ENCODE results near the gene GNB5. TPM values are rescaled to one million over a fixed set of nuclear protein-coding genes. Genes with fewer than 3 reads are reported as not detected.
"Not testable (repeated sequence)": the region's sequence is repeated elsewhere in the genome, so short reads cannot be mapped to it uniquely, and the experiment has no call there.

The GNB5 gene
- total RNA-seq, 4 donors from 2014 or later, result 0.60 to 12.7 (median 7.8) TPM

DNA sequence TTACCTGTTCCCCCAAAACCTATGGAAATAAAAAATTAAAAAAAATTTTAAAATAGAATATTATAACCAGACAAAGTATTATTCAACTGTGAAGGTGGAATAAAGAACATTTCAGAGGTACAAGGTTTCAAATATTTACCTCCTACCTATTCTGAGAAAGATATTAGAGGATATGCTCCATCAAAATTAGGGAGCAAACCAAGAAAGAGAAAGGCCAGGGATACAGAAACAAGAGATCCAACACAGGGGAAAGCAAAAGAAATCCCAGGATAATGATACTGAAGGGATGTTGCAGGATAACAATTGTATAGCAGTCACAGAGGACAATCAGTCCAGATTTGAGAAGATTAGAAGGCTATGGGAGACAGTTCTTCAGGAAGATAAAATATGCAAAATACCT is 101.0 kb downstream of the GNB5 start:
- intact Hi-C loops (cut with DNase I; ENCODE audit: low total_unique reads), result no loop called here
- Histone ChIP-seq H3K9me3 (peaks cover 16 to 20% of the 10 kb centered on the region in 2 donors), H3K27me3 (no peaks in the 10 kb centered on the region), H3K36me3 (no peaks in the 10 kb centered on the region), H3K4me1 (peaks cover 0 to 27% (median 18%) of the 10 kb centered on the region in 4 donors), H3K4me3 (no peak overlapping the region), H3K27ac (no peak overlapping the region)
- TF ChIP-seq CTCF (IDR thresholded peaks at IDR 0.05) (no peak), POLR2A (IDR thresholded peaks at IDR 0.05) (no peak), EP300 (IDR thresholded peaks at IDR 0.05; ENCODE audit: low read depth) (no peak), POLR2AphosphoS5 (IDR thresholded peaks at IDR 0.05) (no peak)
- DNase-seq, result no peak
- in situ Hi-C loops (cut with MboI; ENCODE audit: low pct_ligation_motif_present in 1 of 4, low pct_unique_long_range_greater_than_20kb in 1 of 4, low sequenced_read_pairs in 3 of 4), result no loop called here

GRCh38 chr15:52086011-52086786 is 105.0 kb downstream of the GNB5 start:
- 82 to 100% methylated on average over 2 to 5 of the region's 5 CpGs for WGBS, 2 donors (ENCODE audit: low coverage in 1 of 2)
- intact Hi-C loops (cut with DNase I; ENCODE audit: low total_unique reads), result no loop called here

GRCh38 chr15:52085299-52085698 is 105.9 kb downstream of the GNB5 start:
- Histone ChIP-seq H3K27me3 (no peaks in the 10 kb centered on the region), H3K4me1 (peaks cover 0 to 11% (median 0%) of the 10 kb centered on the region in 4 donors), H3K9me3 (peaks cover 16 to 17% of the 10 kb centered on the region in 2 donors), H3K36me3 (no peaks in the 10 kb centered on the region), H3K27ac (no peak overlapping the region), H3K4me3 (no peak overlapping the region)
- intact Hi-C loops (cut with DNase I; ENCODE audit: low total_unique reads) (no loop called here), in situ Hi-C loops (cut with MboI; ENCODE audit: low pct_ligation_motif_present in 1 of 4, low pct_unique_long_range_greater_than_20kb in 1 of 4, low sequenced_read_pairs in 3 of 4) (no loop called here)
- no peak for DNase-seq
- TF ChIP-seq CTCF (IDR thresholded peaks at IDR 0.05), result no peak

More at GRCh38 chr15:52086011-52086786, 105.0 kb downstream of the GNB5 start:
- H3K27ac ChIP-seq, result no peak overlapping the region
- peaks cover 0 to 11% (median 0%) of the 10 kb centered on the region in 4 donors for H3K4me1 ChIP-seq
- in situ Hi-C loops (cut with MboI; ENCODE audit: low pct_ligation_motif_present in 1 of 4, low pct_unique_long_range_greater_than_20kb in 1 of 4, low sequenced_read_pairs in 3 of 4), result no loop called here
- no peak for TF ChIP-seq EP300 (IDR thresholded peaks at IDR 0.05; ENCODE audit: low read depth)
- no peak for TF ChIP-seq POLR2AphosphoS5 (IDR thresholded peaks at IDR 0.05)
- TF ChIP-seq POLR2A (IDR thresholded peaks at IDR 0.05), result no peak
- no peak for TF ChIP-seq CTCF (IDR thresholded peaks at IDR 0.05)
- no peak overlapping the region for H3K4me3 ChIP-seq
- no peak for DNase-seq
- no peaks in the 10 kb centered on the region for H3K36me3 ChIP-seq
- H3K9me3 ChIP-seq, result peaks cover 16 to 20% of the 10 kb centered on the region in 2 donors
- H3K27me3 ChIP-seq, result no peaks in the 10 kb centered on the region

DNA sequence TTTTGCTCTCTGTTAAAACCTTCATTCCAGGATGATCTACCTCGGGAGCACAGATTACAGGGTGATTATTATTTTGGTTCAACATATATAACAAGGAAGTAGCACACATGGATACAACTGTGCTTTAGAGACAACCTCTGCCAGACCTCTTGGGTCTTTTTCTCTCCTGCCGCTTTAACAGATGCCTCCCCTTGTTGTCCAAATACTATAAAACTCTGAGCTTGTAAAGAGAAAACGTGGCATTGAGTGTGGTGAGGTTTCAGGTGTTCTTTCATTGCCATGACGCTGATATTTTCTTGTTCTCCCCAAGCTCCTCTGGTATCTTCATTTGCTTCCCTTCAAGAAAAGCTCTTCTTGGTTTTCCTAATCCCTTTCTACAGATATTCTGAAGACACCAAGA is 107.6 kb downstream of the GNB5 start:
- whole genome bisulfite sequencing, 2 donors (ENCODE audit: low coverage in 1 of 2), result 35 to 37% methylated on average over 4 of the region's 4 CpGs
- no peak for DNase-seq
- Histone ChIP-seq H3K27me3 (no peaks in the 10 kb centered on the region), H3K36me3 (no peaks in the 10 kb centered on the region), H3K4me3 (no peak overlapping the region), H3K27ac (no peak overlapping the region), H3K9me3 (peaks cover 9 to 12% of the 10 kb centered on the region in 2 donors), H3K4me1 (peaks cover 0 to 17% (median 3%) of the 10 kb centered on the region in 4 donors)
- in situ Hi-C loops (cut with MboI; ENCODE audit: low pct_ligation_motif_present in 1 of 4, low pct_unique_long_range_greater_than_20kb in 1 of 4, low sequenced_read_pairs in 3 of 4) (no loop called here), intact Hi-C loops (cut with DNase I; ENCODE audit: low total_unique reads) (no loop called here)
- TF ChIP-seq CTCF (IDR thresholded peaks at IDR 0.05), result no peak
- no peak for TF ChIP-seq POLR2AphosphoS5 (IDR thresholded peaks at IDR 0.05)
- no peak for TF ChIP-seq POLR2A (IDR thresholded peaks at IDR 0.05)
- no peak for TF ChIP-seq EP300 (IDR thresholded peaks at IDR 0.05; ENCODE audit: low read depth)

GRCh38 chr15:52083037-52083359 is 108.2 kb downstream of the GNB5 start:
- in situ Hi-C loops (cut with MboI; ENCODE audit: low pct_ligation_motif_present in 1 of 4, low pct_unique_long_range_greater_than_20kb in 1 of 4, low sequenced_read_pairs in 3 of 4); intact Hi-C loops (cut with DNase I; ENCODE audit: low total_unique reads): not testable (repeated sequence)
- 92 to 100% methylated on average over 1 of the region's 1 CpG for WGBS, 2 donors (ENCODE audit: low coverage in 1 of 2)

More at GRCh38 chr15:52083037-52083359, 108.2 kb downstream of the GNB5 start:
- Histone ChIP-seq H3K4me1 (peaks cover 0 to 21% (median 3%) of the 10 kb centered on the region in 4 donors), H3K9me3 (peaks cover 9 to 12% of the 10 kb centered on the region in 2 donors)
- not testable (repeated sequence) for H3K27ac ChIP-seq, H3K27me3 ChIP-seq, H3K36me3 ChIP-seq, H3K4me3 ChIP-seq, DNase-seq
